GM18519 (cell line): ENCODE results near the gene ACE2.

Source experiments
- ATAC-seq: cut with Tn5 transposase; IDR thresholded peaks from one replicate; pipeline ENCODE4 v1.9.1; 2021; ENCODE audit warnings: mild to moderate bottlenecking, moderate library complexity; ENCODE audit not compliant: unreplicated experiment, low FRiP score

ACE2 gene

DNA sequence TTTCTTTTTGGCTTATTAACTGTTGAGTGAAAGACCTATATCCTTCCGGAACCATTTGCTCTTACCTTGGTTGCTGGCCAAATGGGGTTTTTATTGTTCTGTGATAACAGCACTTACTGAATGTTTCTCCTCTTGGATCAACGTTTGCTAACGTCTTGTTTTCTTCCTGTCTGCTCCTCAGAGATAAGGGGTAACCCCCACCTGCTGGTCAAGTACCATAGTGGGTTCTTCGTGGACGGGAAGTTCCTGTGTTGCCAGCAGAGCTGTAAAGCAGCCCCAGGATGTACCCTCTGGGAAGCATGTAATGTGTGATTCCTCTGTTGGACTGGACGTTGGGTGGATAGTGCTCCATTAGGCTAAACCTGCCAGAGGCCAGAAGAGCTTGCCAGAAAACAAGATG is 84.8 kb downstream of the ACE2 start:
- ATAC-seq: no peak

GRCh38 chrX:15514279-15514678 is 86.5 kb downstream of the ACE2 start:
- ATAC-seq: no peak

- ATAC-seq: no peak
Observed at GRCh38 chrX:15512401-15512965, 88.3 kb downstream of the ACE2 start.

DNA sequence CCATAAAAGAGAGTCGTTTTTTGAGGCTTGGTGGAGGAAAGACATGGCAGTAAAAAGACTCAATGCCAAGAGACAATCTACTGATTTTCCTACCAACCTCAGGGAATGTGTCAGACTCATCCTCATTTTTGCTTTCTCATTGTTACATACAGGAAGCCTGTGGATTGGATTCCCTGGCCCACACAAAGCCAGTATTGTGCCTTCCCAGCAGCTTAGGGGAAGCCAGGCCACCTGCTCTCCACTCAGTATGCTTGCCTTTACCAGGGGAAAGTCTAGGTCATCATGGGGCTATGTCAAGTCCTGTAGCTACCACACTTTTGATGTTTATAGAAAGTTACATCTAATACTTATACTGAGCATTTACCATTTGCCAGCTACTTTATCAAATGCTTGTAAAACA is 89.2 kb downstream of the ACE2 start:
- ATAC-seq: no peak
